B cell (primary cell): ENCODE data around the gene ADAM12. TPM values are rescaled to one million over a fixed set of nuclear protein-coding genes. Genes with fewer than 3 reads are reported as not detected.

Source experiments
- ATAC-seq: fragments of 200-7000 bp; cut with Tn5 transposase; one replicate; pipeline ENCODE4 v1.10.0; 2021; ENCODE audit warnings: low read depth, mild to moderate bottlenecking, moderate number of reproducible peaks, moderate library complexity
- CTCF ChIA-PET: fragments of 350-600 bp; sonication (Branson Sonifier 250); formaldehyde crosslinking; loops from one replicate; lab custom pipeline; 2021; ENCODE audit warnings: antibody characterized with exemption, inconsistent platforms; lab: Charles Lee
- POLR2A ChIA-PET: fragments of 350-600 bp; sonication (Branson Sonifier 250); formaldehyde crosslinking; loops from one replicate; lab custom pipeline; 2021; ENCODE audit warnings: antibody characterized with exemption; lab: Charles Lee
- DNase-seq: peaks from one replicate; pipeline ENCODE4 v3.0.0; 2013
- H2AFZ ChIP-seq: 2 replicates; pipeline ENCODE4 v1.6.1; 2012; ENCODE audit warnings: mild to moderate bottlenecking, low read depth, low read length; ENCODE audit not compliant: insufficient read depth, poor library complexity, severe bottlenecking
- H3K27ac ChIP-seq, 2 donors: 1 replicate in 1 of 2; 2 replicates in 1 of 2; pipeline ENCODE4 v1.5.1; 2012 to 2013; ENCODE audit warnings: low read length in 2 of 2, mild to moderate bottlenecking in 2 of 2, moderate library complexity in 1 of 2
- H3K27me3 ChIP-seq, 4 experiments: fragments of 200-600 bp in 1 of 4; sonication (generic) in 1 of 4; replicated peaks in 1 of 4; 1 replicate in 2 of 4; 2 replicates in 2 of 4; pipeline versions ENCODE4 v1.6.1 to v1.7.0; 2013 to 2016; ENCODE audit warnings: low read length in 3 of 4, mild to moderate bottlenecking in 2 of 4, mixed read lengths in 1 of 4, moderate library complexity in 1 of 4; ENCODE audit not compliant: insufficient read depth in 4 of 4, control insufficient read depth in 3 of 4; ENCODE audit errors: control extremely low read depth in 1 of 4
- H3K36me3 ChIP-seq, 2 experiments: replicated peaks in 1 of 2; 1 replicate in 1 of 2; 2 replicates in 1 of 2; pipeline versions ENCODE4 v1.6.1 to v1.7.1; 2013; ENCODE audit warnings: low read length in 1 of 2; ENCODE audit not compliant: insufficient read depth in 2 of 2, control insufficient read depth in 1 of 2; ENCODE audit errors: control extremely low read depth in 1 of 2, extremely low read depth in 1 of 2
- H3K4me1 ChIP-seq, 2 donors: fragments of 200-600 bp in 1 of 2; sonication (generic) in 1 of 2; 1 replicate in 1 of 2; 2 replicates in 1 of 2; pipeline versions ENCODE4 v1.5.1 to v1.6.1; 2013 to 2017; ENCODE audit warnings: low read length in 2 of 2; ENCODE audit not compliant: control insufficient read depth in 2 of 2, insufficient read depth in 2 of 2
- H3K4me2 ChIP-seq: replicated peaks from 2 replicates; pipeline ENCODE3; 2012; ENCODE audit warnings: mild to moderate bottlenecking, low read depth, low read length; ENCODE audit not compliant: poor library complexity, severe bottlenecking
- H3K4me3 ChIP-seq, 5 experiments: fragments of 200-600 bp in 1 of 5; sonication (generic) in 1 of 5; 1 replicate in 3 of 5; 2 replicates in 2 of 5; pipeline versions ENCODE4 v1.5.1 to v1.7.0; 2011 to 2016; ENCODE audit warnings: low read length in 4 of 5, mild to moderate bottlenecking in 4 of 5, low read depth in 2 of 5, control low read depth in 1 of 5, moderate library complexity in 1 of 5; ENCODE audit not compliant: insufficient read depth in 1 of 5; ENCODE audit errors: control extremely low read depth in 1 of 5, extremely low read depth in 1 of 5
- H3K79me2 ChIP-seq: fragments of 200-600 bp; sonication (generic); one replicate; pipeline ENCODE4 v1.6.0; 2016; ENCODE audit warnings: low read length; ENCODE audit not compliant: control insufficient read depth, insufficient read depth
- H3K9ac ChIP-seq: fragments of 200-600 bp; sonication (generic); 2 replicates; pipeline ENCODE4 v1.6.1; 2017; ENCODE audit warnings: mild to moderate bottlenecking, low read length, moderate library complexity
- H3K9me3 ChIP-seq, 3 donors: one replicate each; pipeline versions ENCODE4 v1.6.1 to v1.7.1; 2013; ENCODE audit warnings: low read length in 2 of 3; ENCODE audit not compliant: control insufficient read depth in 2 of 3, insufficient read depth in 1 of 3; ENCODE audit errors: control extremely low read depth in 1 of 3
- H4K20me1 ChIP-seq: 2 replicates; pipeline ENCODE4 v1.6.0; 2012; ENCODE audit warnings: mild to moderate bottlenecking, low read length; ENCODE audit not compliant: insufficient read depth, control insufficient read depth, poor library complexity, severe bottlenecking
- H3K27ac Mint-ChIP-seq: one replicate; pipeline ENCODE4 v1.8.0; 2021; ENCODE audit warnings: mixed read lengths
- H3K27me3 Mint-ChIP-seq: one replicate; pipeline ENCODE4 v1.8.0; 2021; ENCODE audit warnings: mixed read lengths
- H3K4me1 Mint-ChIP-seq: one replicate; pipeline ENCODE4 v1.8.0; 2021; ENCODE audit warnings: mixed read lengths
- H3K4me3 Mint-ChIP-seq: one replicate; pipeline ENCODE4 v1.8.0; 2021; ENCODE audit warnings: mixed read lengths
- H3K9me3 Mint-ChIP-seq: one replicate; pipeline ENCODE4 v1.8.0; 2022; ENCODE audit warnings: mixed read lengths; ENCODE audit not compliant: insufficient read depth
- EZH2 ChIP-seq: IDR thresholded peaks from 2 replicates; pipeline ENCODE4 v1.6.1; 2012; ENCODE audit warnings: borderline replicate concordance, low read depth, mild to moderate bottlenecking, moderate library complexity, low read length; ENCODE audit not compliant: insufficient read depth, poor library complexity, severe bottlenecking
- WGBS: methylation state at CpG from one replicate; pipeline ENCODE4 v1.1.5; 2013; ENCODE audit warnings: missing lambda C conversion rate; ENCODE audit not compliant: insufficient coverage; 5-methylcytosine and 5-hydroxymethylcytosine counted together
- intact Hi-C: fragments of 100-400 bp; cut with micrococcal nuclease; formaldehyde crosslinking; loops from one replicate; pipeline ENCODE4 v1.10.0; 2022
- polyA plus RNA-seq: library from polyadenylated mRNA; depleted of rRNA; stranded (reverse); fragments of >200 nt; gene quantifications from 2 replicates; pipeline ENCODE4 v1.2.3, GENCODE V29; 2012
- total RNA-seq, 2 donors: library from RNA; stranded (reverse); fragments of 120-200 nt in 1 of 2; gene quantifications; 1 replicate in 1 of 2; 2 replicates in 1 of 2; pipeline versions ENCODE4 v1.2.3 to v1.2.4, GENCODE V29; 2013 to 2022
- TF ChIP-seq, protein P1 (sequence below): fragments of 200-600 bp; IDR thresholded peaks from one replicate; pipeline ENCODE4 v1.8.0; 2022; ENCODE audit warnings: antibody characterized with exemption, mild to moderate bottlenecking

Gene ADAM12
- total and polyA plus RNA-seq, 2 donors (not counting 1 experiment from before 2014, with no cell fraction given), result 0.01 to 0.22 TPM

DNA sequence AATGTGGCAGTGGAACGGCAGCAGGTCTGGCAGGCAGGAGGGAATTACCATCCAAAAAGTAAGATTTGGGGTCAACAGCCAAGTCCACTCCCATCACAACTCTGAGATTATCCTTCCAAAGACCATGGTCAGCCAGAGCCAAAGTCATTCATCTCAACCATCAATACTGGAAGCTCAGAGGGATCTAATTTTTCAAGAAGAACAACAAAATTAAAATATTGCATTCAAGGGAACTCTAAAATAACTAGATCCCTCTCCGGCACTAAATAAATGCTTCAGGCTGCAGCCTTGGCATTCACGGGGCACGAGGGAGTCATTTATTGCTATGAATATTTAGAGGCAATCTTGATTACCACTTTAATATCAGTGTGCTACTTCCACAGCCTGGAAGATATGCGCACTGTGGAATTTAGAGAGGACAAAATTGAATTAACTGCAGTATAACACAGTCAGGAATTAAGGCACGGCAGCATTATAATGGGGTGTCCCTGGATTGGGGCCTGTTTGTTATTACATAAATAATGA lies 102.0 kb downstream of the ADAM12 start:
- Histone ChIP-seq H3K27ac (no peak overlapping the region), H3K4me1 (no peaks in the 10 kb centered on the region), H4K20me1 (no peaks in the 10 kb centered on the region), H3K79me2 (no peaks in the 10 kb centered on the region), H3K4me3 (no peak overlapping the region), H3K9me3 (peaks cover 0 to 3% (median 2%) of the 10 kb centered on the region in 3 donors), H3K27me3 (no peaks in the 10 kb centered on the region), H2AFZ (no peak overlapping the region), H3K36me3 (no peaks in the 10 kb centered on the region), H3K9ac (no peak overlapping the region), H3K4me2 (no peak overlapping the region)
- ChIA-PET POLR2A (no interaction called here), CTCF (no interaction called here)
- intact Hi-C loops, result no loop called here
- no peak for TF ChIP-seq EZH2
- TF ChIP-seq, protein P1, sequence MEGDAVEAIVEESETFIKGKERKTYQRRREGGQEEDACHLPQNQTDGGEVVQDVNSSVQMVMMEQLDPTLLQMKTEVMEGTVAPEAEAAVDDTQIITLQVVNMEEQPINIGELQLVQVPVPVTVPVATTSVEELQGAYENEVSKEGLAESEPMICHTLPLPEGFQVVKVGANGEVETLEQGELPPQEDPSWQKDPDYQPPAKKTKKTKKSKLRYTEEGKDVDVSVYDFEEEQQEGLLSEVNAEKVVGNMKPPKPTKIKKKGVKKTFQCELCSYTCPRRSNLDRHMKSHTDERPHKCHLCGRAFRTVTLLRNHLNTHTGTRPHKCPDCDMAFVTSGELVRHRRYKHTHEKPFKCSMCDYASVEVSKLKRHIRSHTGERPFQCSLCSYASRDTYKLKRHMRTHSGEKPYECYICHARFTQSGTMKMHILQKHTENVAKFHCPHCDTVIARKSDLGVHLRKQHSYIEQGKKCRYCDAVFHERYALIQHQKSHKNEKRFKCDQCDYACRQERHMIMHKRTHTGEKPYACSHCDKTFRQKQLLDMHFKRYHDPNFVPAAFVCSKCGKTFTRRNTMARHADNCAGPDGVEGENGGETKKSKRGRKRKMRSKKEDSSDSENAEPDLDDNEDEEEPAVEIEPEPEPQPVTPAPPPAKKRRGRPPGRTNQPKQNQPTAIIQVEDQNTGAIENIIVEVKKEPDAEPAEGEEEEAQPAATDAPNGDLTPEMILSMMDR, result no peak
- no peaks in the 10 kb centered on the region for H3K4me1 Mint-ChIP-seq
- no peak for DNase-seq
- H3K27ac Mint-ChIP-seq, result no peak overlapping the region
- 100% methylated on average over 1 of the region's 6 CpGs for WGBS
- peaks cover 3% of the 10 kb centered on the region for H3K27me3 Mint-ChIP-seq
- H3K9me3 Mint-ChIP-seq, result no peaks in the 10 kb centered on the region
- H3K4me3 Mint-ChIP-seq, result no peak overlapping the region
- no peak for ATAC-seq

DNA sequence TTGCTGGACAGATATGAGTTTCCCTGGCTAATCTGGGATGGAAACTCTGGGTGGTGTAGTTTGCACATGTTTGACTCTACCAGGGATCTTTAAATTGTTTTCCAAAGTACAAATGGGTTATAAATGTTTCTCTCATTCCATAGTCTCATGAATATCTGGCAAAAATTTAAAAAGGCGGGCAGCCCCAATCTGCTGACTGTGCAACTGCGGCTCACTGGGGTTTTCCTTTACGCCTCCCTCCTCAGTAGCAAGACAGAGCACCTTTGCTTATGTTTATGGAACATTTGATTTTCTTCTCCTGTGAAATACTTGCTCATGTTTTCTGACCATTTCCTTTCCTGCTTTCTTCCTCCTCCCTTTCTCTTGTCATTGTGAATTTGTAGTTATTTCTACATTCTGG lies 105.0 kb downstream of the ADAM12 start:
- Histone ChIP-seq H3K27ac (no peak overlapping the region), H4K20me1 (no peaks in the 10 kb centered on the region), H3K9me3 (peaks cover 0 to 3% (median 2%) of the 10 kb centered on the region in 3 donors), H3K27me3 (no peaks in the 10 kb centered on the region), H3K4me3 (no peak overlapping the region), H3K36me3 (no peaks in the 10 kb centered on the region), H3K4me2 (no peak overlapping the region), H3K9ac (no peak overlapping the region), H3K4me1 (no peaks in the 10 kb centered on the region), H2AFZ (no peak overlapping the region), H3K79me2 (no peaks in the 10 kb centered on the region)
- H3K4me3 Mint-ChIP-seq, result no peak overlapping the region
- 94% methylated on average over 3 of the region's 3 CpGs for WGBS
- TF ChIP-seq, protein P1, result no peak
- TF ChIP-seq EZH2, result no peak
- POLR2A ChIA-PET, result no interaction called here
- no peaks in the 10 kb centered on the region for H3K4me1 Mint-ChIP-seq
- no peak overlapping the region for H3K27ac Mint-ChIP-seq
- CTCF ChIA-PET, result no interaction called here
- intact Hi-C loops, result no loop called here
- H3K9me3 Mint-ChIP-seq, result no peaks in the 10 kb centered on the region
- no peak for ATAC-seq
- H3K27me3 Mint-ChIP-seq, result no peaks in the 10 kb centered on the region
- DNase-seq, result no peak
